Measurements from ENCODE around the gene GSN. TPM values are rescaled to one million over a fixed set of nuclear protein-coding genes. Genes with fewer than 3 reads are reported as not detected.

Gene GSN
- total and polyA plus RNA-seq, 2 of the 13 experiments (the other 11 are each of a cell fraction or from before 2014, with no cell fraction given): 294 to 307 TPM

DNA sequence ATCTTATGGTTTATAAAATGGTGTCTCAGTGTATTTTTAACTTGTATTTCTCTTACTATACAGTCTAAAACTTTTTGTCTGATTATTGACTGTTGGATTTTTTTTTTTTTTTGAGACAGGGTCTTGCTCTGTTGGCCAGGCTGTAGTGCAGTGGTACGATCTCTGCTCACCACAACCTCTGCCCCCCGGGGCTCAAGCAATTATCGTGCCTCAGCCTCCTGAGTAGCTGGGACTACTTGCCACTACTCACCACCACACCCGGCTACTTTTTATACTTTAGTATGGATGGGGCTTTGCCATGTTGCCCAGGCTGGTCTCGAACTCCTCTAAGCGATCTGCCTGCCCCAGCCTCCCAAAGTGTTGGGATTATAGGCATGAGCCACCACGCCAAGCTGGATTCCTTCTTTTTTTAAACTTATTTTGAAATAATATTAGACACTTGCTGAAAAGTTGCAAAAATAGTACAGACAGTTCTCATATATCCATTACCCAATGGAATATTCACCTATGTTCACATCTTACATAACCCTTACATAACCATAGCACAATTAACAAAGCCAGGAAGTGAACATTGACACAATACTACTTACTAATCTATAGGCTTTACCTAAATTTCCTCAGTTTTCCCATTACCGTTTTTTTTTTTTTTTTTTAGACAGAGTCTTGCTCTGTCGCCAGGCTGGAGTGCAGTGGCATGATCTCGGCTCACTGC, 54.9 kb downstream of the GSN start (continued):
- no peak for TF ChIP-seq ZNF674 (CRISPR knock-in tag; IDR thresholded peaks at IDR 0.05; ENCODE audit: low read depth)
- TF ChIP-seq PCBP2 (optimal IDR thresholded peaks at IDR 0.05; ENCODE audit: low read depth, low read length, poor library complexity, severe bottlenecking): no peak
- TF ChIP-seq ZNF567 (CRISPR knock-in tag; IDR thresholded peaks at IDR 0.05; ENCODE audit: borderline replicate concordance): no peak
- TF ChIP-seq FOXM1 (CRISPR knock-in tag; IDR thresholded peaks at IDR 0.05): no peak
- TF ChIP-seq, protein P1, sequence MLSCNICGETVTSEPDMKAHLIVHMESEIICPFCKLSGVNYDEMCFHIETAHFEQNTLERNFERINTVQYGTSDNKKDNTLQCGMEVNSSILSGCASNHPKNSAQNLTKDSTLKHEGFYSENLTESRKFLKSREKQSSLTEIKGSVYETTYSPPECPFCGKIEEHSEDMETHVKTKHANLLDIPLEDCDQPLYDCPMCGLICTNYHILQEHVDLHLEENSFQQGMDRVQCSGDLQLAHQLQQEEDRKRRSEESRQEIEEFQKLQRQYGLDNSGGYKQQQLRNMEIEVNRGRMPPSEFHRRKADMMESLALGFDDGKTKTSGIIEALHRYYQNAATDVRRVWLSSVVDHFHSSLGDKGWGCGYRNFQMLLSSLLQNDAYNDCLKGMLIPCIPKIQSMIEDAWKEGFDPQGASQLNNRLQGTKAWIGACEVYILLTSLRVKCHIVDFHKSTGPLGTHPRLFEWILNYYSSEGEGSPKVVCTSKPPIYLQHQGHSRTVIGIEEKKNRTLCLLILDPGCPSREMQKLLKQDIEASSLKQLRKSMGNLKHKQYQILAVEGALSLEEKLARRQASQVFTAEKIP (CRISPR knock-in tag; IDR thresholded peaks at IDR 0.05; ENCODE audit: borderline replicate concordance): no peak
- no peak for TF ChIP-seq GATAD1 (CRISPR knock-in tag; IDR thresholded peaks at IDR 0.05)
- no peak for TF ChIP-seq CEBPB (IDR thresholded peaks at IDR 0.05; ENCODE audit: borderline replicate concordance, low read depth, low read length)
- no peak for TF ChIP-seq FOSL1 (CRISPR knock-in tag; IDR thresholded peaks at IDR 0.05; ENCODE audit: borderline replicate concordance)
- no peak for TF ChIP-seq ZNF550 (CRISPR knock-in tag; IDR thresholded peaks at IDR 0.05; ENCODE audit: borderline replicate concordance)
- TF ChIP-seq RARA (CRISPR knock-in tag; IDR thresholded peaks at IDR 0.05): peak; percentile 55
- no peak for TF ChIP-seq ZNF232 (CRISPR knock-in tag; IDR thresholded peaks at IDR 0.05; ENCODE audit: borderline replicate concordance)
- no peak for TF ChIP-seq IRF2 (CRISPR knock-in tag; IDR thresholded peaks at IDR 0.05)
- no peak for TF ChIP-seq ZNF780A (CRISPR knock-in tag; IDR thresholded peaks at IDR 0.05)
- TF ChIP-seq ISL2 (CRISPR knock-in tag; IDR thresholded peaks at IDR 0.05): no peak
- TF ChIP-seq, protein P2, sequence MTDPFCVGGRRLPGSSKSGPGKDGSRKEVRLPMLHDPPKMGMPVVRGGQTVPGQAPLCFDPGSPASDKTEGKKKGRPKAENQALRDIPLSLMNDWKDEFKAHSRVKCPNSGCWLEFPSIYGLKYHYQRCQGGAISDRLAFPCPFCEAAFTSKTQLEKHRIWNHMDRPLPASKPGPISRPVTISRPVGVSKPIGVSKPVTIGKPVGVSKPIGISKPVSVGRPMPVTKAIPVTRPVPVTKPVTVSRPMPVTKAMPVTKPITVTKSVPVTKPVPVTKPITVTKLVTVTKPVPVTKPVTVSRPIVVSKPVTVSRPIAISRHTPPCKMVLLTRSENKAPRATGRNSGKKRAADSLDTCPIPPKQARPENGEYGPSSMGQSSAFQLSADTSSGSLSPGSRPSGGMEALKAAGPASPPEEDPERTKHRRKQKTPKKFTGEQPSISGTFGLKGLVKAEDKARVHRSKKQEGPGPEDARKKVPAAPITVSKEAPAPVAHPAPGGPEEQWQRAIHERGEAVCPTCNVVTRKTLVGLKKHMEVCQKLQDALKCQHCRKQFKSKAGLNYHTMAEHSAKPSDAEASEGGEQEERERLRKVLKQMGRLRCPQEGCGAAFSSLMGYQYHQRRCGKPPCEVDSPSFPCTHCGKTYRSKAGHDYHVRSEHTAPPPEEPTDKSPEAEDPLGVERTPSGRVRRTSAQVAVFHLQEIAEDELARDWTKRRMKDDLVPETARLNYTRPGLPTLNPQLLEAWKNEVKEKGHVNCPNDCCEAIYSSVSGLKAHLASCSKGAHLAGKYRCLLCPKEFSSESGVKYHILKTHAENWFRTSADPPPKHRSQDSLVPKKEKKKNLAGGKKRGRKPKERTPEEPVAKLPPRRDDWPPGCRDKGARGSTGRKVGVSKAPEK (CRISPR knock-in tag; IDR thresholded peaks at IDR 0.05; ENCODE audit: borderline replicate concordance): no peak
- TF ChIP-seq, protein P3, sequence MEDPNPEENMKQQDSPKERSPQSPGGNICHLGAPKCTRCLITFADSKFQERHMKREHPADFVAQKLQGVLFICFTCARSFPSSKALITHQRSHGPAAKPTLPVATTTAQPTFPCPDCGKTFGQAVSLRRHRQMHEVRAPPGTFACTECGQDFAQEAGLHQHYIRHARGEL (CRISPR knock-in tag; IDR thresholded peaks at IDR 0.05): no peak
- TF ChIP-seq, protein P4, sequence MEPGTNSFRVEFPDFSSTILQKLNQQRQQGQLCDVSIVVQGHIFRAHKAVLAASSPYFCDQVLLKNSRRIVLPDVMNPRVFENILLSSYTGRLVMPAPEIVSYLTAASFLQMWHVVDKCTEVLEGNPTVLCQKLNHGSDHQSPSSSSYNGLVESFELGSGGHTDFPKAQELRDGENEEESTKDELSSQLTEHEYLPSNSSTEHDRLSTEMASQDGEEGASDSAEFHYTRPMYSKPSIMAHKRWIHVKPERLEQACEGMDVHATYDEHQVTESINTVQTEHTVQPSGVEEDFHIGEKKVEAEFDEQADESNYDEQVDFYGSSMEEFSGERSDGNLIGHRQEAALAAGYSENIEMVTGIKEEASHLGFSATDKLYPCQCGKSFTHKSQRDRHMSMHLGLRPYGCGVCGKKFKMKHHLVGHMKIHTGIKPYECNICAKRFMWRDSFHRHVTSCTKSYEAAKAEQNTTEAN (CRISPR knock-in tag; conservative IDR thresholded peaks at IDR 0.05): no peak
- TF ChIP-seq, protein P5, sequence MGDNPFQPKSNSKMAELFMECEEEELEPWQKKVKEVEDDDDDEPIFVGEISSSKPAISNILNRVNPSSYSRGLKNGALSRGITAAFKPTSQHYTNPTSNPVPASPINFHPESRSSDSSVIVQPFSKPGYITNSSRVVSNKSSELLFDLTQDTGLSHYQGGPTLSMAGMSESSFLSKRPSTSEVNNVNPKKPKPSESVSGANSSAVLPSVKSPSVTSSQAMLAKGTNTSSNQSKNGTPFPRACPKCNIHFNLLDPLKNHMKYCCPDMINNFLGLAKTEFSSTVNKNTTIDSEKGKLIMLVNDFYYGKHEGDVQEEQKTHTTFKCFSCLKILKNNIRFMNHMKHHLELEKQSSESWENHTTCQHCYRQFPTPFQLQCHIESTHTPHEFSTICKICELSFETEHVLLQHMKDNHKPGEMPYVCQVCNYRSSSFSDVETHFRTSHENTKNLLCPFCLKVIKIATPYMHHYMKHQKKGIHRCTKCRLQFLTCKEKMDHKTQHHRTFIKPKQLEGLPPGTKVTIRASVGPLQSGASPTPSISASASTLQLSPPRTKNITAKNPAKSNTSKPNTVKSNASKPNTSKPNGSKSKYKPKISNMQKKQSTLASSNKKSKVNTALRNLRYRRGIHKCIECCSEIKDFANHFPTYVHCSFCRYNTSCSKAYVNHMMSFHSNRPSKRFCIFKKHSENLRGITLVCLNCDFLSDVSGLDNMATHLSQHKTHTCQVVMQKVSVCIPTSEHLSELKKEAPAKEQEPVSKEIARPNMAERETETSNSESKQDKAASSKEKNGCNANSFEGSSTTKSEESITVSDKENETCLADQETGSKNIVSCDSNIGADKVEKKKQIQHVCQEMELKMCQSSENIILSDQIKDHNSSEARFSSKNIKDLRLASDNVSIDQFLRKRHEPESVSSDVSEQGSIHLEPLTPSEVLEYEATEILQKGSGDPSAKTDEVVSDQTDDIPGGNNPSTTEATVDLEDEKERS (CRISPR knock-in tag; IDR thresholded peaks at IDR 0.05): 0 out of 2 replicates have a peak, but pooled peaks have one; percentile 1
- TF ChIP-seq ZNF350 (CRISPR knock-in tag; IDR thresholded peaks at IDR 0.05; ENCODE audit: borderline replicate concordance, low read depth): no peak
- no peak for TF ChIP-seq EZH2 (conservative IDR thresholded peaks at IDR 0.05; ENCODE audit: low read depth, low read length)

All from HepG2 (cell line).